Heart left ventricle (tissue), 13 donors: Measurements from ENCODE around the gene NRSN2.
A peak's percentile ranks its signal among the peaks of the same experiment; 100 is the strongest.

Experiments
- CTCF ChIP-seq, 12 donors: fragments of 200-600 bp; sonication (generic) in 4 of 12; IDR thresholded peaks; one replicate each; pipeline versions ENCODE4 v1.5.0 to v1.8.0; 2018 to 2022; ENCODE audit warnings: antibody characterized with exemption in 12 of 12, mild to moderate bottlenecking in 5 of 12
- POLR2A ChIP-seq, 2 donors: fragments of 450-650 bp; IDR thresholded peaks; one replicate each; pipeline ENCODE4 v1.6.1; 2017; ENCODE audit warnings: antibody characterized with exemption in 2 of 2, mild to moderate bottlenecking in 2 of 2, moderate library complexity in 2 of 2
- donor health status: ischemic (EF 13 %, LVEDD 7.1; RV severe dilation, severe dysfunction).
- donor health status: DM: no; HTN: yes; CAD: no.
- donor health status: DM: no; HTN: no; CAD: no.
- donor health status: ischemic (EF 25% LVEDD 6.9; RV normal size, moderate dysfunction).
- donor health status: ischemic (EF 25% LVEDD 5.7; RV mildly dilated, moderate dysfunction).
- donor health status: ischemic (EF 35%, LVEDD 5.7; RV mildly dilated, moderate dysfunction).
- donor health status: nonischemic (EF 11% LVEDD 7.7; RV severe dilation, severe dysfunction).
- donor health status: DM: yes; HTN: yes; CAD: no.
- donor health status: PGD.
- donor health status: ischemic (EF 29% LVEDD 5.4; RV normal size, mild dysfunction).
- donor health status: nonischemic (EF 23%, LVEDD 6.1; RV moderate dilation, normal function).

DNA sequence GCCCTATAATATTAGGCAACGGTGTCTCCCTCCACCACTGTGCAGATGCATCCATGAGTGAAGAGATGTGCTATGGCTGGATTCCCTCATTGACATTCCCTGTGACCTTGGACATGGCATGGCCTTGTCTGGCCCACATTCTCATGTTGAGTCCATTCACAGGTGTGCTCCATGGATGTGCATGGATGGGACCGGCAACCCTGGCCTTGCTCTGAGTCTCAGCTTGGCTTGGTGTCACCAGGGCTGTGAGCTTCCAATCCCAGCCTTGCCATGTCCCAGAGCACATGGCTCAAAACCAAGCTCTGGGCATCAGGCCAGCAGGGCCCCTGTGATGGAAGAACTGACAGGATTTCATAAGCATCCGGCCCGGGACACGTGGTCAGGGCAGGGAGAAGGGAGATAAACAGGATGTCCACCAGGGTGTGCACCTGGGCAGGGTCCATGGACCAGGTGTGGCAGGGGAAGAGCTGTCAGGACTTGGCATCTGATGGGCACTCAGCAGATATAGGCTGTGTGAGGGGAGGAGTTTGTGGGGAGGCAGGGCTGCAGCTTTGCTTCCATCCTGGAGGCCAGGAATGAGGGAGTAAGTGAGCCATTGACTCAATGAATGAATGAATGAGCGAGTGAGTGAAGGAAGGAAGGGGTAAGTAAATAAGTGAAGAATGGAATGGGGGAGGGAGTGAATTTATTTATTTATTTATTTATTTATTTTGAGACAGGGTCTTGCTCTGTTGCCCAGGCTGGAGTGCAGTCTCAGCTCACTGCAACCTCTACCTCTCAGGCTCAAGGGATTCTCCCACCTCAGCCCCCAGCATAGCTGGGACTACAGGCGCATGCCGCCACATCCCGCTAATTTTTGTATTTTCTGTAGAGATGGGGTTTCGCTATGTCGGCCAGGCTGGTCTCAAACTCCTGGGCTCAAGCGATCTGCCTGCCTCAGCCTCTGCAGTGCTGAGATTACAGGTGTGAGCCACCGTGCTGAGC lies 15.7 kb downstream of the NRSN2 start:
- TF ChIP-seq POLR2A (IDR thresholded peaks at IDR 0.05) (no peak), CTCF (IDR thresholded peaks at IDR 0.05) (peak in 11 of 12 donors; percentile 13 to 59 (median 44))
